Effector memory CD8-positive, alpha-beta T cell (primary cell): ENCODE data around the gene KIF1A.

Experiments used
- ATAC-seq: fragments of 150-1000 bp; cut with Tn5 transposase; replicated peaks from 2 replicates; pipeline ENCODE4 v1.10.0; 2021; ENCODE audit warnings: mild to moderate bottlenecking, moderate library complexity
- DNase-seq, 3 experiments: peaks; one replicate each; pipeline ENCODE4 v3.0.0; 2021
- H3K27ac Mint-ChIP-seq, 2 donors: one replicate each; pipeline ENCODE4 v1.8.0; 2022; ENCODE audit warnings: mild to moderate bottlenecking in 2 of 2, mixed read lengths in 2 of 2, moderate library complexity in 2 of 2
- H3K27me3 Mint-ChIP-seq, 2 donors: one replicate each; pipeline ENCODE4 v1.8.0; 2022; ENCODE audit warnings: mixed read lengths in 2 of 2
- H3K36me3 Mint-ChIP-seq: one replicate; pipeline ENCODE4 v1.8.0; 2022; ENCODE audit warnings: mild to moderate bottlenecking, moderate library complexity, mixed read lengths; ENCODE audit not compliant: insufficient read depth
- H3K4me1 Mint-ChIP-seq, 2 donors: one replicate each; pipeline ENCODE4 v1.8.0; 2022; ENCODE audit warnings: low read depth in 2 of 2, mixed read lengths in 2 of 2
- H3K4me3 Mint-ChIP-seq, 2 donors: one replicate each; pipeline ENCODE4 v1.8.0; 2022; ENCODE audit warnings: mild to moderate bottlenecking in 2 of 2, mixed read lengths in 2 of 2, moderate library complexity in 2 of 2
- H3K9me3 Mint-ChIP-seq, 2 donors: one replicate each; pipeline ENCODE4 v1.8.0; 2022; ENCODE audit warnings: mixed read lengths in 2 of 2

KIF1A gene

GRCh38 chr2:240796543-240797499 lies 23.2 kb downstream of the KIF1A start:
- H3K4me1 Mint-ChIP-seq, result no peaks in the 10 kb centered on the region
- H3K27me3 Mint-ChIP-seq, result peaks cover 70 to 87% of the 10 kb centered on the region in 2 donors
- DNase-seq (no peak), ATAC-seq (no peak)
- H3K36me3 Mint-ChIP-seq, result no peaks in the 10 kb centered on the region
- no peak overlapping the region for H3K4me3 Mint-ChIP-seq
- no peaks in the 10 kb centered on the region for H3K9me3 Mint-ChIP-seq
- H3K27ac Mint-ChIP-seq, result no peak overlapping the region

- no peak overlapping the region for H3K27ac Mint-ChIP-seq
Measured at GRCh38 chr2:240795916-240796510, 24.0 kb downstream of the KIF1A start.

GRCh38 chr2:240795454-240795853 lies 24.6 kb downstream of the KIF1A start:
- no peak for ATAC-seq
- Mint-ChIP-seq H3K36me3 (peaks cover 3% of the 10 kb centered on the region), H3K27me3 (peaks cover 56 to 73% of the 10 kb centered on the region in 2 donors), H3K27ac (no peak overlapping the region), H3K9me3 (no peaks in the 10 kb centered on the region), H3K4me3 (no peak overlapping the region), H3K4me1 (no peaks in the 10 kb centered on the region)
- no peak for DNase-seq

More at GRCh38 chr2:240795916-240796510, 24.0 kb downstream of the KIF1A start:
- H3K9me3 Mint-ChIP-seq, result no peaks in the 10 kb centered on the region
- DNase-seq, result no peak
- peaks cover 62 to 79% of the 10 kb centered on the region in 2 donors for H3K27me3 Mint-ChIP-seq
- H3K36me3 Mint-ChIP-seq, result no peaks in the 10 kb centered on the region
- no peak for ATAC-seq
- H3K4me3 Mint-ChIP-seq, result no peak overlapping the region
- no peaks in the 10 kb centered on the region for H3K4me1 Mint-ChIP-seq

DNA sequence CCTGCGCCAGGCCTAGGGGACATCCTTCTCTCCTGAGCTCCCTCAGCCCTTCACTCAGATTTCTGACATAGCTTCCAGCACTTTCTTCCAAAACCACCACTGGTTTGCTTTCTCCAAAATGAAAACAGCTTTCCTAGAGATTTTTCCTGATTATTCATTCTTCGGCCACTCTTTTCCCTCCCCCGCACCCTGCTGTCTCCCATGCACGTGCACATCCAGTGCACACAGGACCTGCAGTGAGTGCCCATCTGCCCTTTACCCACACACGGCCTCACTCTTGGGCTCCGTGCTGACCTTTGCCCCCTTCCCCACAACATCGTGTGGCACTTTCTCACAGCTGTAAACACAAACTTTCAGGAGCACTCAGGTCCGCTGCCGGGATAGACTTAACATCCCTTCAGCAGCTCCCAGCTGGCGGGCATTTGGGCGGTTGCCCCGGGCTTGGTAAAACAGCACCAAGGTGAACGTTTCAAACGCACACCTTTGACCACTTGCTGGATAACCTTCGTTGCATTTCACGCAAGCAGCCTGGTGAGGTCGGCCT lies 25.8 kb downstream of the KIF1A start:
- no peak for DNase-seq
- H3K27me3 Mint-ChIP-seq, result peaks cover 52 to 71% of the 10 kb centered on the region in 2 donors
- H3K36me3 Mint-ChIP-seq, result peaks cover 5% of the 10 kb centered on the region
- H3K4me3 Mint-ChIP-seq, result no peak overlapping the region
- H3K4me1 Mint-ChIP-seq, result no peaks in the 10 kb centered on the region
- no peak for ATAC-seq
- H3K27ac Mint-ChIP-seq, result no peak overlapping the region
- H3K9me3 Mint-ChIP-seq, result no peaks in the 10 kb centered on the region

GRCh38 chr2:240793313-240794177 lies 26.5 kb downstream of the KIF1A start:
- Mint-ChIP-seq H3K27ac (no peak overlapping the region), H3K4me1 (no peaks in the 10 kb centered on the region), H3K27me3 (peaks cover 51 to 71% of the 10 kb centered on the region in 2 donors)

DNA sequence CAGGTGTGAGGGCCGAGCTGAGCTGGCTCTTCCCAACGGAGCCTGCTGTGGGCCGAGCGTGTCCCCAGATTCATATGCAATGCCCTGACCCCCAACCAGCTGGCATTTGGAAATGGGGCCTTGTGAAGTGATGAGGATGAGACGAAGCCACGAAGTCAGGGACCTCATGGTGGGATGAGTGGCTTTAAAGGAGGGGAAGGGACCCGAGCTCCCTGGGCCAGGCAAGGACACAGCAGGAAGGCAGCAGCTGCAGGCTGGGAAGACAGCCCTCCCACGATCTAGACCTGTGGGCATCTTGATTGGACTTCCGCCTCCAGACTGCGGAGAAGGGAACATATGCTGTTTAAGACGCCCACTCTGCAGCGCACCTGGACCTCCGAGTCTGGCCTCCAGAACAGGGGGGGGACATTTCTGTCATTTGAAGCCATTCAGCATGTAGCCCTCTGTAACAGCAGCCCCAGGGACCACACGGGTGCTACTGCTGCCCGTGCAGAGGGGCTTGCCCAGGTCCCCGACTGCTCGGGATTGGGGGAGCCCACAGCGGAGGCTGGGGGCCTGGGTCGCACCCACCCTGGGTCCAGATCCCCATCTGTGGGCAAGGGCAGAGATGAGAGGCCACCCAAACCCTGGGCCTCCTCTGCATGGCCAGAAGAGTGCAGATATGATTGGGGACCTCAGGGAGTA lies 27.2 kb downstream of the KIF1A start:
- no peak for DNase-seq
- Mint-ChIP-seq H3K27me3 (peaks cover 51 to 71% of the 10 kb centered on the region in 2 donors), H3K4me1 (no peaks in the 10 kb centered on the region), H3K27ac (no peak overlapping the region), H3K36me3 (peaks cover 5% of the 10 kb centered on the region), H3K9me3 (no peaks in the 10 kb centered on the region), H3K4me3 (no peak overlapping the region)
- ATAC-seq, result no peak

More at GRCh38 chr2:240793313-240794177, 26.5 kb downstream of the KIF1A start:
- Mint-ChIP-seq H3K9me3 (no peaks in the 10 kb centered on the region), H3K36me3 (peaks cover 5% of the 10 kb centered on the region), H3K4me3 (no peak overlapping the region)
- no peak for DNase-seq
- ATAC-seq, result no peak

DNA sequence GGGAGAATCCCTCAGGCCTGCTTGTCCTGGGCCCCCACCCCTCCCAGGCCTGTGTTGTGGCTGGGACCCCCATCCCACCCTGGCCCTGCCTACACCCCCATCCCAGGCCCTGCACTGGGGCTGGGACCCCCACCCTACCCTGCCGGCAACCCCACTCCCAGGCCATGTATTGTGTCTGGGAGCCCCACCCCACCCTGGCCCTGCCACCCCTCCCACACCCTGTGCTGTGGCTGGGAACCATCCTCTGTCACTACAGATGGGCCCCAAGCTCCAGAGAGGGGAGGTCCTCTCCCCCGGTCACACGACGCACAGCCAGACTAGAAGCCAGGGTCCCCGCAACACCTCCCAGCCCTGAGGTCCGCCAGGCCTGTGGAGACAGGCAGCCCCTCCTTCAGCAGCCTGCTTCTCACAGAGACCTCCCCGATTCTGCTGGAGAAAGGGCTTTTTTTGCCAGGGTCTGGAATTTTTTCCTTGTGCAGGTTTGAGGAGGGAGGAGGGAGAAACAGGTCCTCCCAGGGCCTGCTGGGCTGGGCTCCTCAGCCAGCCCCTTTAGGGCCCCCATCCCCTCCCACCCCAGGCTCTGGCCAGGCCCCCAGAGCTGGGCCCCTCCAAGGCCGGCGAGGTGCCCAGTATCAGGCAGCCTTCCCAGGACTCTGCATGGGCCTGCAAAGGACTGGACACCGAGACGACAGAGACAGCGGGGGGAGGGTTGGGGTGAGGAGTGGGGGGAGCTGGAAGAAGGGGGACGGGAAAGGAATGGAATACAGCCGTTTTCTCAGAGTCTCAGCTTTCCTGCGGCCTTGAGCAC lies 28.0 kb downstream of the KIF1A start:
- ATAC-seq (no peak), DNase-seq (no peak)
- H3K4me1 Mint-ChIP-seq, result no peaks in the 10 kb centered on the region
- H3K27me3 Mint-ChIP-seq, result peaks cover 44 to 66% of the 10 kb centered on the region in 2 donors
- H3K27ac Mint-ChIP-seq, result no peak overlapping the region
- no peak overlapping the region for H3K4me3 Mint-ChIP-seq
- H3K36me3 Mint-ChIP-seq, result peaks cover 5% of the 10 kb centered on the region
- H3K9me3 Mint-ChIP-seq, result no peaks in the 10 kb centered on the region

DNA sequence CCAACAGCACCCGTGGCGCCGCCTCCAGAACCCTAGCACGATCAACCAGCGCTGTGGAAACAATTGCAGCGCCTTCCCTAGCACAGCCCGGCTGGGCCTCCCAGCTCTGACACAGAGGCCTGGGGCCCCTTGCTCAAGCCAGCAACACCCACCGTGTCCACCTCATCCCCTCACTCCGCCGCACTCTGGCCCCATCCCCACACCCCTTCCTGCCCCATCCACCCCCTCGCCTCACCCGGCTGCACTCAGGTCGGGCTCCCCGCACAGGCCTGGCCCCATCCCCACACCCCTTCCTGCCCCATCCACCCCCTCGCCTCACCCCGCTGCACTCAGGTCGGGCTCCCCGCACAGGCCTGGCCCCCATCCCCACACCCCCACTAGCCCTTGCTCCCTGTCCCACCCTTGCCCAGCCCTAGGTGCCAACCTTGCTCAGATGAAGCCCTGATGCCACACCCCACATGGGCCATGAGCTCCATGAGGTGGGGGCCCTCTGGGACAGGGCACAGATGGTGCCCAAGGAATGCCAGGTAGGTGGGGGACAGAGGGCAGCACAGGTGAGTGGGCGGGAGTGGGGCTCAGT lies 28.7 kb downstream of the KIF1A start:
- no peaks in the 10 kb centered on the region for H3K4me1 Mint-ChIP-seq

GRCh38 chr2:240790370-240791220 lies 29.4 kb downstream of the KIF1A start:
- no peak overlapping the region for H3K4me3 Mint-ChIP-seq

More for the DNA sequence above, 28.7 kb downstream of the KIF1A start:
- DNase-seq (no peak), ATAC-seq (no peak)
- H3K27me3 Mint-ChIP-seq, result peaks cover 36 to 59% of the 10 kb centered on the region in 2 donors
- no peaks in the 10 kb centered on the region for H3K9me3 Mint-ChIP-seq
- no peak overlapping the region for H3K4me3 Mint-ChIP-seq
- peaks cover 5% of the 10 kb centered on the region for H3K36me3 Mint-ChIP-seq
- no peak overlapping the region for H3K27ac Mint-ChIP-seq

GRCh38 chr2:240789501-240790369 lies 30.3 kb downstream of the KIF1A start:
- Mint-ChIP-seq H3K27ac (no peak overlapping the region), H3K27me3 (peaks cover 25 to 43% of the 10 kb centered on the region in 2 donors), H3K4me1 (no peaks in the 10 kb centered on the region), H3K9me3 (no peaks in the 10 kb centered on the region), H3K36me3 (peaks cover 5% of the 10 kb centered on the region), H3K4me3 (no peak overlapping the region)
- DNase-seq (no peak), ATAC-seq (no peak)

More at GRCh38 chr2:240790370-240791220, 29.4 kb downstream of the KIF1A start:
- peaks cover 30 to 51% of the 10 kb centered on the region in 2 donors for H3K27me3 Mint-ChIP-seq
- ATAC-seq (no peak), DNase-seq (no peak)
- peaks cover 5% of the 10 kb centered on the region for H3K36me3 Mint-ChIP-seq
- H3K4me1 Mint-ChIP-seq, result no peaks in the 10 kb centered on the region
- no peaks in the 10 kb centered on the region for H3K9me3 Mint-ChIP-seq
- H3K27ac Mint-ChIP-seq, result no peak overlapping the region
